GM06990 (cell line): ENCODE measurements around the gene PAXX.

Experiments used
- DNase-seq: peaks from one replicate; pipeline ENCODE4 v3.0.0-alpha.2; 2011; ENCODE audit not compliant: insufficient read length; ENCODE audit errors: extremely low read depth
- H3K27me3 ChIP-seq: replicated peaks from 2 replicates; pipeline ENCODE4 v1.6.0; 2011; ENCODE audit warnings: low read length; ENCODE audit not compliant: control insufficient read depth, insufficient read depth
- H3K36me3 ChIP-seq: 2 replicates; pipeline ENCODE4 v1.5.1; 2011; ENCODE audit warnings: low read length; ENCODE audit not compliant: control insufficient read depth, insufficient read depth
- H3K4me3 ChIP-seq: replicated peaks from 2 replicates; pipeline ENCODE4 v1.5.1; 2011; ENCODE audit warnings: low read depth, mild to moderate bottlenecking, control low read depth, low read length
- CTCF ChIP-seq: IDR thresholded peaks from 2 replicates; pipeline ENCODE4 v1.5.1; 2011; ENCODE audit warnings: low read length, control low read depth, mild to moderate bottlenecking, inconsistent platforms; ENCODE audit not compliant: insufficient read depth, poor library complexity, severe bottlenecking

PAXX gene

GRCh38 chr9:137008312-137008711 lies 16.1 kb downstream of the PAXX start:
- no peak overlapping the region for H3K4me3 ChIP-seq
- no peaks in the 10 kb centered on the region for H3K36me3 ChIP-seq
- no peaks in the 10 kb centered on the region for H3K27me3 ChIP-seq
- no peak for DNase-seq
- TF ChIP-seq CTCF, result no peak

GRCh38 chr9:137009217-137009616 lies 17.0 kb downstream of the PAXX start:
- TF ChIP-seq CTCF, result no peak
- Histone ChIP-seq H3K36me3 (no peaks in the 10 kb centered on the region), H3K27me3 (no peaks in the 10 kb centered on the region), H3K4me3 (no peak overlapping the region)
- no peak for DNase-seq

DNA sequence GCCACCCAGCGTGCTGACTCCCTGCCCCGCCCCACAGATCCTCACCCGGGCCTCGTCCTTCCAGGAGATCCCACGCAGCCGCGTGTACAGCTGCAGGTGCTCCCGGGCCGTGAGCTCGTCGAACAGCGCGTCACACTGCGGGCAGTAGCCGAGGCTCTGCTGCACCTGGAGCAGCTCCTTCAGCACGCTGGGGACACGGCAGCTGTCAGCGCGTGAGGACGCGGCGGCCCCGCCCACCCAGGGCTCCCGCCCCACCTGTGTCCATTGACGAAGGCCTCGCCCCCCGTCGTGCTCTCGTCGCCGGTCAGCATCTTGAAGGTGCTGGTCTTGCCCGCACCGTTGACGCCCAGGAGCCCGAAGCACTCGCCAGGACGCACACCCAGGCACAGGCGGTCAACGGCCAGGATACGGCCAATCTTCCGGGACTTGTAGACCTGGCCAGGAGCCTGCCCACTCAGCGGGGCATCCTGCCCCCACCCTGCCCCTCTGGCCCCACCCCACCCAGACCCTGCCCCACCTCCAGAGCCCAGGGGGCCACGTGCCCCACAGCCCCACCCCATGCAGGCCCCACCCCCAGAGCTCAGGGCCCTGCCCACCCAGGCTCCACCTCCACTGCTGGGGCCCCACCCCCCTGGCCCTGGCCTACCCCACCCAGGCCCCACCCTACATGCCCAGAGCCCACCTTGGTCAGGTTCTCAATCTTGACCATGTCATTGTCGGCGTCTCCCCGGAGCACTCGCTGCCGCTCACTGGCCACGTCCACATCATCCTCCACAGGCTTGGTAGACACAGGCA lies 17.9 kb downstream of the PAXX start:
- no peak for TF ChIP-seq CTCF
- no peaks in the 10 kb centered on the region for H3K27me3 ChIP-seq
- H3K4me3 ChIP-seq, result no peak overlapping the region
- DNase-seq, result no peak
- no peaks in the 10 kb centered on the region for H3K36me3 ChIP-seq

- H3K36me3 ChIP-seq, result no peaks in the 10 kb centered on the region
- no peak for TF ChIP-seq CTCF
- H3K27me3 ChIP-seq, result no peaks in the 10 kb centered on the region
- DNase-seq, result no peak
- H3K4me3 ChIP-seq, result no peak overlapping the region
These were observed 18.9 kb downstream of the PAXX start for GRCh38 chr9:137011156-137011555.

DNA sequence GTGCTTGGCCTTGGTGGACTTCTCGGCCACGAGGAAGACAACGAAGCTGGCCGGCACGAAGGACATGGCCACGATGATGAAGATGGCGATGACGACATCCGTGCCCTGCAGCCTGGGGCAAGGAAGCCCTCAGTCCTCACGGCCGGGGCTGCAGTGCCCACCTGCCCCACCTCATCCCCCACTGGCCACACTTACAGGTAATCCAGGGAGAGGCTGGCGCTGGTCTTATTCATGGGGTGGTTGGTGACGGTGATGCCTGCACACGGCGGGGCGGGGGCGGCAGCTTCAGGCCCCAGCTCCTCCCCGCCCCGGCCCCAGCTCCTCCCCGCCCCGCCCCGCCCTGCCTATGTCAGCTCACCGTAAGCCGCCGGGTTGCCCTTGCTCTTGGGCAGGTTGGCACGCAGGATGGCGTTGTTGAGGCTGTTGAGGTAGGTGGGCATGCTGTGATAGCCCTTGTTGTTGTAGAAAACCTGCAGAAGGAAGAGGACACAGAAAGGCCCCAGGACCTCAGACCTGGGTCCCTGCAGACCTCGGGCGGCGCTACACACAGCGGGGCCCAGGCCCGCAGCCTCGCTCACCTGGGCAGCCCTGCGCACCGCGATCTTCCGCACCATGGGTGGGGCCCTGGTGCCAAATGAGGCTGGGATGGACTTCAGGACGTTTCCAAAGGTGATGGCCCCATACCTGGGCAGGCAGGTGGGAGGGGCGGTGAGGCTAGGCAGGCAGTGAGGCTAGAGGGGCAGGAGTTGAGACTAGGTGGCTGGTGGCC lies 19.9 kb downstream of the PAXX start:
- no peaks in the 10 kb centered on the region for H3K36me3 ChIP-seq
- no peak overlapping the region for H3K4me3 ChIP-seq
- DNase-seq, result no peak
- TF ChIP-seq CTCF, result no peak
- no peaks in the 10 kb centered on the region for H3K27me3 ChIP-seq
